Pancreas (tissue), 10 donors: ENCODE results near the gene WDR20. TPM values are rescaled to one million over a fixed set of nuclear protein-coding genes. Genes with fewer than 3 reads are reported as not detected.

Source experiments
- ATAC-seq, 4 donors: fragments of 200-7000 bp; cut with Tn5 transposase; one replicate each; pipeline versions ENCODE4 v1.8.0 to v1.9.1; 2020; ENCODE audit warnings: mild to moderate bottlenecking in 4 of 4, moderate library complexity in 4 of 4
- DNase-seq, 6 donors: peaks; one replicate each; pipeline ENCODE4 v3.0.0-alpha.2; 2020
- FAIRE-seq: peaks from 2 replicates; lab custom pipeline; 2012; peaks lifted over from hg19 to GRCh38; lab: Jason Lieb, UNC
- H3K27ac ChIP-seq, 4 donors: fragments of 200-600 bp; sonication (generic); 1 replicate in 3 of 4; 2 replicates in 1 of 4; pipeline versions ENCODE4 v1.5.0 to v1.8.0; 2020
- H3K27me3 ChIP-seq, 4 donors: fragments of 200-600 bp; one replicate each; pipeline ENCODE4 v1.8.0; 2021
- H3K36me3 ChIP-seq, 3 donors: fragments of 200-600 bp; sonication (generic) in 1 of 3; one replicate each; pipeline versions ENCODE4 v1.5.0 to v1.8.0; 2020 to 2021
- H3K4me1 ChIP-seq, 3 donors: fragments of 200-600 bp; one replicate each; pipeline ENCODE4 v1.8.0; 2021
- H3K4me3 ChIP-seq, 4 donors: fragments of 200-600 bp; sonication (generic) in 2 of 4; one replicate each; pipeline versions ENCODE4 v1.5.0 to v1.8.0; 2020 to 2021
- H3K9me3 ChIP-seq, 4 donors: fragments of 200-600 bp; one replicate each; pipeline ENCODE4 v1.8.0; 2021
- WGBS, 2 donors: extraction: QIAGEN DNeasy Blood & Tissue Kit; methylation state at CpG; one replicate each; pipeline ENCODE4 v1.1.7; 2013; 5-methylcytosine and 5-hydroxymethylcytosine counted together
- intact Hi-C, 3 donors: fragments of 100-400 bp; cut with DNase I; formaldehyde crosslinking; loops; one replicate each; pipeline versions ENCODE4 v1.11.1 to v1.14.2; 2022
- polyA plus RNA-seq, 2 donors: library from polyadenylated mRNA; stranded (reverse); fragments of 200-250 nt; gene quantifications; one replicate each; pipeline ENCODE4 v1.2.3, GENCODE V29; 2013
- total RNA-seq, 6 donors: library from RNA; stranded (reverse); fragmentation: NEBNext Ultra II Directional in 4 of 6; extraction: Animal tissue kit (Norgen Biotek cat#: 25700) in 4 of 6; gene quantifications; one replicate each; pipeline versions ENCODE4 v1.2.1 to v1.2.4, GENCODE V29; 2021 to 2023
- TF ChIP-seq, protein P1 (sequence below), 4 donors: fragments of 200-600 bp; sonication (generic) in 3 of 4; IDR thresholded peaks; one replicate each; pipeline versions ENCODE4 v1.5.0 to v1.8.0; 2021; ENCODE audit warnings: antibody characterized with exemption in 4 of 4
- donor health status: healthy with polysubstance abuse.
- donor health status: DM: no; HTN: no; CAD: no; lungs with moderate emphysema.
- donor health status: DM: no; HTN: no; CAD: no.
- donor health status: control.
- donor health status: control.
- donor health status: Bipolar disorder and iron deficiency.
- donor health status: DM: yes; HTN: yes; CAD: no.
- donor health status: DM: no; HTN: no; CAD: no.
- donor health status: DM: no; HTN: no; CAD: no.
- donor health status: DM: yes; HTN: yes; CAD: no.

The WDR20 gene
- total and polyA plus RNA-seq, 8 donors, result 7.4 to 19.5 (median 14.0) TPM

DNA sequence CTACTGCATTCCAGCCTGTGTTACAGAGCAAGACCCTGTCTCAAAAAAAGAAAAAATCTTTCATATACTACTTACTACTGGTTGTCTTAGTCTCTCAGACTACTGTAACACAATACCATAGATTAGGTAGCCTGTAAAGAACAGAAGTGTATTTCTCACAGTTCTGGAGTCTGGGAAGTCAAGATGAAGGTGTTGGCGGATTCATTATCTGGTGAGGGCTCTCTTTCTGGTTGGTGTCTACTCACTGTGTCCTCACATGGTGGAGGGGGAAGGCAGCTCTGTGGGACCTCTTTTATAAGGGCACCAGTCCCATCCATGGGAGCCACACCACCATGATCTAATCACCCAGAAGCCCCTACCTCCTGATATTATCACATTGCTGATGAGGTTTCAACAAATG lies 14.4 kb downstream of the WDR20 start:
- H3K27me3 ChIP-seq, result no peaks in the 10 kb centered on the region
- H3K4me1 ChIP-seq, result peaks cover 6 to 25% (median 18%) of the 10 kb centered on the region in 3 donors
- peak overlapping the region in 1 of 4 donors; percentile 3 for H3K27ac ChIP-seq
- intact Hi-C loops, result no loop called here
- FAIRE-seq (no peak), ATAC-seq (no peak), DNase-seq (no peak)
- H3K36me3 ChIP-seq, result no peaks in the 10 kb centered on the region
- TF ChIP-seq, protein P1, sequence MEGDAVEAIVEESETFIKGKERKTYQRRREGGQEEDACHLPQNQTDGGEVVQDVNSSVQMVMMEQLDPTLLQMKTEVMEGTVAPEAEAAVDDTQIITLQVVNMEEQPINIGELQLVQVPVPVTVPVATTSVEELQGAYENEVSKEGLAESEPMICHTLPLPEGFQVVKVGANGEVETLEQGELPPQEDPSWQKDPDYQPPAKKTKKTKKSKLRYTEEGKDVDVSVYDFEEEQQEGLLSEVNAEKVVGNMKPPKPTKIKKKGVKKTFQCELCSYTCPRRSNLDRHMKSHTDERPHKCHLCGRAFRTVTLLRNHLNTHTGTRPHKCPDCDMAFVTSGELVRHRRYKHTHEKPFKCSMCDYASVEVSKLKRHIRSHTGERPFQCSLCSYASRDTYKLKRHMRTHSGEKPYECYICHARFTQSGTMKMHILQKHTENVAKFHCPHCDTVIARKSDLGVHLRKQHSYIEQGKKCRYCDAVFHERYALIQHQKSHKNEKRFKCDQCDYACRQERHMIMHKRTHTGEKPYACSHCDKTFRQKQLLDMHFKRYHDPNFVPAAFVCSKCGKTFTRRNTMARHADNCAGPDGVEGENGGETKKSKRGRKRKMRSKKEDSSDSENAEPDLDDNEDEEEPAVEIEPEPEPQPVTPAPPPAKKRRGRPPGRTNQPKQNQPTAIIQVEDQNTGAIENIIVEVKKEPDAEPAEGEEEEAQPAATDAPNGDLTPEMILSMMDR (IDR thresholded peaks at IDR 0.05), result no peak
- no peaks in the 10 kb centered on the region for H3K9me3 ChIP-seq
- WGBS, 2 donors, result 85 to 92% methylated on average over 1 of the region's 1 CpG
- no peak overlapping the region for H3K4me3 ChIP-seq

- H3K36me3 ChIP-seq, result no peaks in the 10 kb centered on the region
- DNase-seq (no peak), ATAC-seq (peak; percentile 51 to 77 (median 64)), FAIRE-seq (no peak)
- peaks cover 6 to 25% (median 18%) of the 10 kb centered on the region in 3 donors for H3K4me1 ChIP-seq
- intact Hi-C loops, result no loop called here
- peak overlapping the region in 2 of 4 donors; percentile 3 to 16 for H3K27ac ChIP-seq
- H3K27me3 ChIP-seq, result no peaks in the 10 kb centered on the region
- TF ChIP-seq, protein P1 (IDR thresholded peaks at IDR 0.05), result no peak
- no peak overlapping the region for H3K4me3 ChIP-seq
- 6 to 10% methylated on average over 2 of the region's 2 CpGs for WGBS, 2 donors
- H3K9me3 ChIP-seq, result no peaks in the 10 kb centered on the region
Observed at GRCh38 chr14:102154821-102155549, 15.3 kb downstream of the WDR20 start.

- no peaks in the 10 kb centered on the region for H3K36me3 ChIP-seq
- FAIRE-seq, result no peak
- intact Hi-C loops, result no loop called here
- DNase-seq, result no peak
- H3K9me3 ChIP-seq, result no peaks in the 10 kb centered on the region
- TF ChIP-seq, protein P1 (IDR thresholded peaks at IDR 0.05), result no peak
- H3K27me3 ChIP-seq, result no peaks in the 10 kb centered on the region
- no peak overlapping the region for H3K27ac ChIP-seq
- no peak for ATAC-seq
- peaks cover 6 to 18% (median 18%) of the 10 kb centered on the region in 3 donors for H3K4me1 ChIP-seq
- H3K4me3 ChIP-seq, result no peak overlapping the region
Observed at GRCh38 chr14:102157346-102157745, 17.6 kb downstream of the WDR20 start.

DNA sequence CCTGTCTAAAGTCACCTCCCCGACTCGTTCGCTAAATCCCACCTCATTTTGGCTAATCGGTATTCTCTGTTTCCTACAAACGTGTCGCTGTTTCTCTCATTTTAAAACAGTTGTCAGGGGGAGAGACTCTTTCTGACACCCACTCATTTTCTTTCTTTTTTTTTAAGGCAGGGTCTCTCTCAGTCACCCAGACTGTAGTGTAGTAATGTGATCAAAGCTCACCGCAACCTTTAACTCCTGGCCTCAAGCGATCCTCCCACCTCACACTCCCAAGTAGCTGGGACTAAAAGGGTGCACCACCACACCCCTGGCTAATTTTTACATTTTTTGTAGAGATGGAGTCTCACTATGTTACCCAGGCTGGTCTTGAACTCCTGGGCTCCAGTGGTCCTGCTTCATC lies 19.1 kb downstream of the WDR20 start:
- no peak for FAIRE-seq
- ATAC-seq, result no peak
- no peaks in the 10 kb centered on the region for H3K9me3 ChIP-seq
- 97% methylated on average over 8 of the region's 8 CpGs for WGBS, 2 donors
- H3K27ac ChIP-seq, result no peak overlapping the region
- H3K27me3 ChIP-seq, result no peaks in the 10 kb centered on the region
- no peak for DNase-seq
- intact Hi-C loops, result no loop called here
- H3K4me3 ChIP-seq, result no peak overlapping the region
- no peaks in the 10 kb centered on the region for H3K36me3 ChIP-seq
- TF ChIP-seq, protein P1 (IDR thresholded peaks at IDR 0.05), result no peak
- peaks cover 6 to 18% (median 18%) of the 10 kb centered on the region in 3 donors for H3K4me1 ChIP-seq

GRCh38 chr14:102159841-102160240 lies 20.1 kb downstream of the WDR20 start:
- DNase-seq (no peak), FAIRE-seq (no peak), ATAC-seq (no peak)
- H3K27ac ChIP-seq, result no peak overlapping the region
- intact Hi-C loops, result no loop called here
- no peaks in the 10 kb centered on the region for H3K9me3 ChIP-seq
- no peaks in the 10 kb centered on the region for H3K36me3 ChIP-seq
- H3K4me1 ChIP-seq, result peaks cover 0 to 10% (median 9%) of the 10 kb centered on the region in 3 donors
- TF ChIP-seq, protein P1 (IDR thresholded peaks at IDR 0.05), result no peak
- no peaks in the 10 kb centered on the region for H3K27me3 ChIP-seq
- 95 to 97% methylated on average over 4 of the region's 4 CpGs for WGBS, 2 donors
- H3K4me3 ChIP-seq, result no peak overlapping the region
